ENCODE data around the gene KCNIP1. TPM values are rescaled to one million over a fixed set of nuclear protein-coding genes. Genes with fewer than 3 reads are reported as not detected.

The KCNIP1 gene
- total RNA-seq, 4 donors from 2014 or later = 0.94 to 1.6 (median 1.1) TPM; not detected in 1

DNA sequence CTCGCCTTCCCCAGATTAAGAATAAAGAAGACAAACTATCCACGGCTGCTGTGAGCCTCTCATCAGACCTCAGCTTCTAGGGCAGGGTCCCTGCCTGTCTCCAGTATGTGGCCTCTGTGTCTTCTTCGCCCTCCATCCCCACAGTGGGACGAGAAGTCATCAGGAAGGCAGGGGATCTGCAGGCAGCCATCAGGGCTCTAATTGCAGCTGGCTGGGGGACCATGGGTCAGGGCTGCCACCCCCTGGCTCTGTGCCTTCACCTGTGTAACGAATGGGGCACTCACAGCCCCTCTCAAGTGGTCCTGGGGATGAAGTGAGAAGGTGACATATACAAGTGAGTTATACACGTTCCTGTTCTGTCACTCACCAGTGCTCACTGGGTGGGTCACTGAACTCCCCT lies 139.8 kb downstream of the KCNIP1 start:
- WGBS, 2 donors (ENCODE audit: low coverage in 1 of 2) = 50% methylated on average over 1 of the region's 6 CpGs; no CpG with 5 or more reads in 1 of the 2 donors
- Histone ChIP-seq H3K4me1 (peaks cover 0 to 3% (median 0%) of the 10 kb centered on the region in 3 donors), H3K9me3 (no peaks in the 10 kb centered on the region), H3K36me3 (no peaks in the 10 kb centered on the region), H3K27me3 (peaks cover 46% of the 10 kb centered on the region), H3K27ac (no peak overlapping the region), H3K4me3 (no peak overlapping the region)
- ATAC-seq = no peak
- TF ChIP-seq CTCF (IDR thresholded peaks at IDR 0.05) (no peak), POLR2A (IDR thresholded peaks at IDR 0.05) (no peak), POLR2AphosphoS5 (IDR thresholded peaks at IDR 0.05) (no peak), EP300 (IDR thresholded peaks at IDR 0.05) (no peak)

DNA sequence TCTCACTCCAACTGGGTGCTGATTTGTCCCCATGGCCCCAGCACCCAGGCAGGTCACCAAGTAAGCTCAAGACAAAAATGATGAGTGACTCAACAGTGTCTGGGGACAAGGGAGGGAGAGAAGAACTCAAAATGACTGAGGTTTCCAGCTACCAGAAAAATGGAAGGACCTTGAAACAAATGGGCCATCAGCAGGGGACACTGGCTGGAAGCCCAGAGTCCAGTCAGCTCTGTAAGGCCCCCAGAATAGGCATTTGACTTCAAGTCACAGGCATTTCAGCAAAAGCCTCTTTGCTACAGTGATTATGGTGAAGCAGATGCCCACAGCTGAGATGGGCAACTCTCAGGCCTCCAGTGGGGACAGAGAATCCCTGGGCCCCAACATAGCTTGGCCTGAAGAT lies 140.7 kb downstream of the KCNIP1 start:
- Histone ChIP-seq H3K27me3 (peaks cover 46% of the 10 kb centered on the region), H3K36me3 (no peaks in the 10 kb centered on the region), H3K4me3 (no peak overlapping the region), H3K9me3 (no peaks in the 10 kb centered on the region), H3K4me1 (no peaks in the 10 kb centered on the region), H3K27ac (no peak overlapping the region)
- ATAC-seq = no peak
- TF ChIP-seq CTCF (IDR thresholded peaks at IDR 0.05) = no peak
- no peak for TF ChIP-seq POLR2A (IDR thresholded peaks at IDR 0.05)
- TF ChIP-seq POLR2AphosphoS5 (IDR thresholded peaks at IDR 0.05) = no peak
- TF ChIP-seq EP300 (IDR thresholded peaks at IDR 0.05) = no peak

DNA sequence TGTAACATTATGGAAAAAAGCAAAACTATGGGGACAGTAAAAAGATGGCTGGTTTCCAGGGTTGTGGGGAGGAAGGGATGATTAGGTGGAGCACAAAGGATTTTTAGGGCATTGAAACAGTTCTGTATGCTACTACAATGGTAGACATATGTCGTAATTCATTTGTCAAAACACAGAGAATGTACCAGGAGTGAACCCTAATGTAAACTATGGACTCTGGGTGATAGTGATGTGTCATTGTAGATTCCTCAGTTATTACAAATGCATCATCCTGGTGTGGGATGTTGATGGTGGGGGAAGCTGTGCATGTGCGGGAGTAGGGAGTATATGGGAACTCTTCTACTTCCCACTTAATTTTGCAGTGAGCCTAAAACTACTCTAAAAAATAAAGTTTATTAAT lies 144.7 kb downstream of the KCNIP1 start:
- no peak overlapping the region for H3K27ac ChIP-seq
- no peak overlapping the region for H3K4me3 ChIP-seq
- no peaks in the 10 kb centered on the region for H3K36me3 ChIP-seq
- 67 to 77% methylated on average over 2 of the region's 2 CpGs for WGBS, 2 donors (ENCODE audit: low coverage in 1 of 2)
- no peaks in the 10 kb centered on the region for H3K9me3 ChIP-seq
- peaks cover 25% of the 10 kb centered on the region for H3K27me3 ChIP-seq
- no peaks in the 10 kb centered on the region for H3K4me1 ChIP-seq
- ATAC-seq = no peak
- TF ChIP-seq EP300 (IDR thresholded peaks at IDR 0.05) (no peak), CTCF (IDR thresholded peaks at IDR 0.05) (no peak), POLR2A (IDR thresholded peaks at IDR 0.05) (no peak), POLR2AphosphoS5 (IDR thresholded peaks at IDR 0.05) (no peak)

- Histone ChIP-seq H3K27me3 (peaks cover 3% of the 10 kb centered on the region), H3K9me3 (no peaks in the 10 kb centered on the region), H3K4me1 (no peaks in the 10 kb centered on the region), H3K36me3 (no peaks in the 10 kb centered on the region), H3K27ac (no peak overlapping the region), H3K4me3 (no peak overlapping the region)
- TF ChIP-seq POLR2A (IDR thresholded peaks at IDR 0.05) = no peak
- TF ChIP-seq EP300 (IDR thresholded peaks at IDR 0.05) = no peak
- no peak for TF ChIP-seq CTCF (IDR thresholded peaks at IDR 0.05)
- no peak for TF ChIP-seq POLR2AphosphoS5 (IDR thresholded peaks at IDR 0.05)
- WGBS, 2 donors (ENCODE audit: low coverage in 1 of 2) = 70% methylated on average over 2 of the region's 2 CpGs; no CpG with 5 or more reads in 1 of the 2 donors
- no peak for ATAC-seq
Measured at GRCh38 chr5:170650850-170651249, 147.0 kb downstream of the KCNIP1 start.

DNA sequence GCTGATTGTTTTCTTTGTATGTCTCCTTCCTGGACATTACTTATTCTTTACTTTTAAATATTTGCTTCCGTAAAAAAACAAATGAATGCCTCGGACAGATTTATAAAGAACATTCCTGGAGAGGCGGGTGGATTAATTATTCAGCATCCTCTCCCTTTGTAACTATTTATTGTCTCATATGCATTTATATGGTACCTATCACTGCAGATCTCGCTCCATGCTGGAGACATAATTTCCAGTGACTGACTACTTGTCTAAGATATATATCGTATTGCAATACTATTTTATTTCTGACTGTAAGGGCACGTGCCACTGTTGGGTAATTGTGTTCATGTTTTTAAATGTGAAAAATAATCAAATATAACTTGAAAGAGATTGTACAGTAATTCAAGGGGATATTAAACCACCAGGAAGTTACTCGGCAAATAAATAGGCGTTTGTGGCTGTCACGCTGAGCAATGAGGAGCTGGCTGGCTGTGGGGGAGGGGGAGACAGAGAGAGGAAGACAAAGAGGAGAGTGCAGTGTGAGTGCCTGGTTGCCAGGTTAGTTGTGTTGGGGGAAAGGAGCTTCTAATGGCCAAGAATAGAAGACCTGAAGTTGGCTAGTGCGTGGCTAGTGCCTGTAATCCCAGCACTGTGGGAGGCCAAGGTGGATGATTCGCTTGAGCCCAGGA lies 147.9 kb downstream of the KCNIP1 start:
- Histone ChIP-seq H3K36me3 (no peaks in the 10 kb centered on the region), H3K27ac (no peak overlapping the region), H3K27me3 (peaks cover 3% of the 10 kb centered on the region), H3K4me3 (no peak overlapping the region), H3K9me3 (no peaks in the 10 kb centered on the region), H3K4me1 (no peaks in the 10 kb centered on the region)
- WGBS, 2 donors (ENCODE audit: low coverage in 1 of 2) = 59 to 63% methylated on average over 10 to 11 of the region's 11 CpGs
- TF ChIP-seq CTCF (IDR thresholded peaks at IDR 0.05) = no peak
- TF ChIP-seq EP300 (IDR thresholded peaks at IDR 0.05) = no peak
- TF ChIP-seq POLR2A (IDR thresholded peaks at IDR 0.05) = no peak
- TF ChIP-seq POLR2AphosphoS5 (IDR thresholded peaks at IDR 0.05) = no peak
- no peak for ATAC-seq

All from gastroesophageal sphincter (tissue), 4 donors.